ENCODE data around the gene OR2L3.
"Not testable (repeated sequence)": the region's sequence is repeated elsewhere in the genome, so short reads cannot be mapped to it uniquely, and the experiment has no call there.

Gene OR2L3

GRCh38 chr1:248046536-248046935 lies at the start of gene OR2L3:
OR2L3 (plus strand) TSS chr1:248046836; CDS start chr1:248060682, 13,846 bp downstream.
- DNase-seq, result no peak

- no peak for DNase-seq
These were observed 47.8 kb upstream of the OR2L3 start for GRCh38 chr1:247998811-247999210.

GRCh38 chr1:248000169-248000568 lies 46.5 kb upstream of the OR2L3 start:
- DNase-seq, result no peak

GRCh38 chr1:248007778-248008177 lies 38.9 kb upstream of the OR2L3 start:
- DNase-seq, result no peak

- DNase-seq, result no peak
These were observed 37.0 kb upstream of the OR2L3 start for GRCh38 chr1:248009681-248010080.

GRCh38 chr1:248013229-248013710 lies 33.4 kb upstream of the OR2L3 start, which contains the start of gene OR2L5:
OR2L5 (plus strand) TSS chr1:248013660; CDS start chr1:248021948, 8,288 bp downstream.
- no peak for DNase-seq

GRCh38 chr1:248015803-248016202 lies 30.8 kb upstream of the OR2L3 start:
- DNase-seq, result no peak

GRCh38 chr1:248029770-248030169 lies 16.9 kb upstream of the OR2L3 start, which contains the start of gene OR2L2:
OR2L2 (plus strand) TSS chr1:248030070; CDS start chr1:248038268, 8,198 bp downstream.
- DNase-seq, result no peak

- DNase-seq, result no peak
These were observed 1.4 kb upstream of the OR2L3 start for GRCh38 chr1:248045209-248045608.

- no peak for DNase-seq
These were observed 372 bp downstream of the OR2L3 start for GRCh38 chr1:248047008-248047407.

GRCh38 chr1:248054671-248055070 lies 8.0 kb downstream of the OR2L3 start:
- DNase-seq, result no peak

GRCh38 chr1:248055261-248055660 lies 8.6 kb downstream of the OR2L3 start:
- DNase-seq, result no peak

- no peak for DNase-seq
These were observed 18.4 kb downstream of the OR2L3 start for GRCh38 chr1:248065071-248065470.

- DNase-seq, result no peak
These were observed 19.0 kb downstream of the OR2L3 start for GRCh38 chr1:248065604-248066003.

GRCh38 chr1:248083864-248084263 lies 37.2 kb downstream of the OR2L3 start:
- DNase-seq, result not testable (repeated sequence)

GRCh38 chr1:248094884-248095283 lies 48.2 kb downstream of the OR2L3 start, which contains the start of gene OR2L13:
OR2L13 (plus strand) TSS chr1:248095184; CDS start chr1:248099376, 4,192 bp downstream.
- no peak for DNase-seq

GRCh38 chr1:248098529-248098928 lies 51.9 kb downstream of the OR2L3 start:
- DNase-seq, result no peak

- DNase-seq, result no peak
These were observed 56.2 kb downstream of the OR2L3 start for GRCh38 chr1:248102847-248103246.

GRCh38 chr1:248111157-248111556 lies 64.5 kb downstream of the OR2L3 start:
- no peak for DNase-seq

All from femur (tissue), 1 donor.